Measurements from ENCODE around the gene DYNLT2. TPM values are rescaled to one million over a fixed set of nuclear protein-coding genes. Genes with fewer than 3 reads are reported as not detected.

Gene DYNLT2
- total RNA-seq, 1 donor from 2014 or later, result 3.2 TPM

DNA sequence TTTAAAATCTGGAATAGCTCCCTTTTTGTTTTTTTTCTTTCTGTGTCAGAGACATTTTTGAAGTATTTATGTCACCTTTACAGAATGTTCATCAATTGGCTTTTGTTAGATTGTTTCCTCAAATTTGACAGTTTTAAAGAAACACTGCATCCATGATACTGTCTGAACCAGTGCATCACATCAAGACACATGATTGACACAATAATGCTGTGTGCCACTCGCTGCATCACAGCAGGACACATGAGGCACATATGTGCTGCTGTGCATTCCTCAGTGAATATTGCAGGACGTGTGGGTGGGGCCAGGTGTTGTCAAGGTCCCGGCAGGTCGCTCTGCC, 37.4 kb upstream of the DYNLT2 start:
- intact Hi-C loops (cut with DNase I), result no loop called here
- no peaks in the 10 kb centered on the region for H3K9me3 ChIP-seq
- TF ChIP-seq, protein P1, sequence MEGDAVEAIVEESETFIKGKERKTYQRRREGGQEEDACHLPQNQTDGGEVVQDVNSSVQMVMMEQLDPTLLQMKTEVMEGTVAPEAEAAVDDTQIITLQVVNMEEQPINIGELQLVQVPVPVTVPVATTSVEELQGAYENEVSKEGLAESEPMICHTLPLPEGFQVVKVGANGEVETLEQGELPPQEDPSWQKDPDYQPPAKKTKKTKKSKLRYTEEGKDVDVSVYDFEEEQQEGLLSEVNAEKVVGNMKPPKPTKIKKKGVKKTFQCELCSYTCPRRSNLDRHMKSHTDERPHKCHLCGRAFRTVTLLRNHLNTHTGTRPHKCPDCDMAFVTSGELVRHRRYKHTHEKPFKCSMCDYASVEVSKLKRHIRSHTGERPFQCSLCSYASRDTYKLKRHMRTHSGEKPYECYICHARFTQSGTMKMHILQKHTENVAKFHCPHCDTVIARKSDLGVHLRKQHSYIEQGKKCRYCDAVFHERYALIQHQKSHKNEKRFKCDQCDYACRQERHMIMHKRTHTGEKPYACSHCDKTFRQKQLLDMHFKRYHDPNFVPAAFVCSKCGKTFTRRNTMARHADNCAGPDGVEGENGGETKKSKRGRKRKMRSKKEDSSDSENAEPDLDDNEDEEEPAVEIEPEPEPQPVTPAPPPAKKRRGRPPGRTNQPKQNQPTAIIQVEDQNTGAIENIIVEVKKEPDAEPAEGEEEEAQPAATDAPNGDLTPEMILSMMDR (IDR thresholded peaks at IDR 0.05), result no peak
- TF ChIP-seq POLR2AphosphoS5 (IDR thresholded peaks at IDR 0.05; ENCODE audit: insufficient read depth in 1 of 2, low read depth in 1 of 2) (no peak), POLR2A (IDR thresholded peaks at IDR 0.05) (no peak)
- no peaks in the 10 kb centered on the region for H3K27me3 ChIP-seq
- no peak overlapping the region for H3K27ac ChIP-seq
- H3K36me3 ChIP-seq, result no peaks in the 10 kb centered on the region
- H3K4me3 ChIP-seq, result no peak overlapping the region
- no peak for DNase-seq (ENCODE audit: extremely low spot score in 2 of 2)
- H3K4me1 ChIP-seq, result peaks cover 17% of the 10 kb centered on the region

DNA sequence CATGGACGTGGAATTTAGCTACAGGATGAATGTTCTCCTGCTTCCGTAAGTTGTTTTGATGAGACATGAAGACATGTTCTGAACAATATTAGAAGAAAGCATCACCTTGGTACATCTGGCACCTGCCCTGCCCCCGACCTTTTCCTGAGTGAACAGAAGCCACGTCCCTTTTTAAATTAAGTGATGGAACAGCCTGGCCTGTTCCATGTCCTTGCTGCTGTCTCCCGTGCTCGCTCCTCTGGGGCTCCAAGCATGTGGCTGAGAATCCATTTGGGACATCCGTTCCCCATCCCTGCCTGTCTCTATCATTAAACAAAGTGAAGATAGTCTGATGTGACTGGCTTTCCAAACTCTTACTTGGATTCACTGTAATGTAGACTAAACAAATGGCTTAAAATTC, 36.4 kb upstream of the DYNLT2 start:
- DNase-seq (ENCODE audit: extremely low spot score in 2 of 2), result peak; percentile 19 to 77

GRCh38 chr6:169786349-169786748, 35.0 kb upstream of the DYNLT2 start:
- intact Hi-C loops (cut with DNase I), result no loop called here
- no peaks in the 10 kb centered on the region for H3K36me3 ChIP-seq
- DNase-seq (ENCODE audit: extremely low spot score in 2 of 2), result peak; percentile 9 to 29
- H3K4me1 ChIP-seq, result peaks cover 17% of the 10 kb centered on the region
- no peaks in the 10 kb centered on the region for H3K27me3 ChIP-seq
- H3K4me3 ChIP-seq, result no peak overlapping the region
- no peak overlapping the region for H3K27ac ChIP-seq
- H3K9me3 ChIP-seq, result no peaks in the 10 kb centered on the region
- TF ChIP-seq POLR2AphosphoS5 (IDR thresholded peaks at IDR 0.05; ENCODE audit: insufficient read depth in 1 of 2, low read depth in 1 of 2) (no peak), POLR2A (IDR thresholded peaks at IDR 0.05) (no peak)
- TF ChIP-seq, protein P1 (IDR thresholded peaks at IDR 0.05), result no peak

More for the DNA sequence above, 36.4 kb upstream of the DYNLT2 start:
- no peak for TF ChIP-seq POLR2A (IDR thresholded peaks at IDR 0.05)
- TF ChIP-seq POLR2AphosphoS5 (IDR thresholded peaks at IDR 0.05; ENCODE audit: insufficient read depth in 1 of 2, low read depth in 1 of 2), result no peak
- TF ChIP-seq, protein P1 (IDR thresholded peaks at IDR 0.05), result no peak
- no peak overlapping the region for H3K27ac ChIP-seq
- H3K4me3 ChIP-seq, result no peak overlapping the region
- no peaks in the 10 kb centered on the region for H3K27me3 ChIP-seq
- H3K36me3 ChIP-seq, result no peaks in the 10 kb centered on the region
- intact Hi-C loops (cut with DNase I), result no loop called here
- H3K9me3 ChIP-seq, result no peaks in the 10 kb centered on the region
- H3K4me1 ChIP-seq, result peaks cover 17% of the 10 kb centered on the region

GRCh38 chr6:169785566-169785965, 34.2 kb upstream of the DYNLT2 start:
- no peaks in the 10 kb centered on the region for H3K36me3 ChIP-seq
- H3K9me3 ChIP-seq, result no peaks in the 10 kb centered on the region
- H3K27ac ChIP-seq, result no peak overlapping the region
- DNase-seq (ENCODE audit: extremely low spot score in 2 of 2), result peak in 1 of 2 donors; percentile 52
- H3K4me1 ChIP-seq, result peaks cover 10% of the 10 kb centered on the region
- H3K27me3 ChIP-seq, result no peaks in the 10 kb centered on the region
- H3K4me3 ChIP-seq, result no peak overlapping the region
- TF ChIP-seq, protein P1 (IDR thresholded peaks at IDR 0.05), result no peak
- no peak for TF ChIP-seq POLR2A (IDR thresholded peaks at IDR 0.05)
- TF ChIP-seq POLR2AphosphoS5 (IDR thresholded peaks at IDR 0.05; ENCODE audit: insufficient read depth in 1 of 2, low read depth in 1 of 2), result no peak
- intact Hi-C loops (cut with DNase I), result no loop called here

- no peaks in the 10 kb centered on the region for H3K9me3 ChIP-seq
- no peak for DNase-seq (ENCODE audit: extremely low spot score in 2 of 2)
- peaks cover 7% of the 10 kb centered on the region for H3K4me1 ChIP-seq
- intact Hi-C loops (cut with DNase I), result no loop called here
- H3K27ac ChIP-seq, result no peak overlapping the region
- H3K4me3 ChIP-seq, result no peak overlapping the region
- TF ChIP-seq, protein P1 (IDR thresholded peaks at IDR 0.05), result no peak
- TF ChIP-seq POLR2A (IDR thresholded peaks at IDR 0.05) (no peak), POLR2AphosphoS5 (IDR thresholded peaks at IDR 0.05; ENCODE audit: insufficient read depth in 1 of 2, low read depth in 1 of 2) (no peak)
- H3K27me3 ChIP-seq, result no peaks in the 10 kb centered on the region
- no peaks in the 10 kb centered on the region for H3K36me3 ChIP-seq
Observed at GRCh38 chr6:169784821-169785340, 33.5 kb upstream of the DYNLT2 start.
